ENCODE data around the gene SLC27A2. TPM values are rescaled to one million over a fixed set of nuclear protein-coding genes. Genes with fewer than 3 reads are reported as not detected.
"Not testable (repeated sequence)": the region's sequence is repeated elsewhere in the genome, so short reads cannot be mapped to it uniquely, and the experiment has no call there.

Gene SLC27A2
- total RNA-seq, 8 experiments from 2014 or later: 0.20 to 3.6 (median 1.6) TPM; not detected in 2

DNA sequence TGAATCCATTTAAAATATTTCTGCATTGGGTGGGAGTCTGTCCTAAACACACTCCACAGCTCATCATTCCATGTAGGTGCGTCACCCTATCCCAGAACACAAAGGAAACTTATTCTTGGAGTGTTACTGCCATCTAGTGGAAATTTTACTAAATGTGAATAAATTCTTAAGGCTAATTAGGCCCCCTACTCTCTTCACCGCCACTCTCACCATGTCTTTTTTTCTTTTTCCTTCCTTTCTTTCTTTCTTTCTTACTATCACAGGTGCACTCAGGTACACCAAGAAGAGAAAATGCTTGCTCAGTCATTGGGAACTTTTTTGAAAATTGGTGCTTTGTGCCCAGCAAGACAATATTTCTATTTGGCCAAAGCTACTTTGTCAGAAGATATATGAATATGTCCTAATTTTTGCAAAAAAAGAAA, 36.5 kb upstream of the SLC27A2 start:
- Histone ChIP-seq H3K27ac (no peak overlapping the region), H3K4me3 (no peak overlapping the region), H3K4me1 (replicated peaks in 1 of 2) (no peaks in the 10 kb centered on the region)
- ATAC-seq (replicated peaks in 6 of 8): peak; percentile 76 to 93 (median 85)
- in situ Hi-C loops (cut with MboI; ENCODE audit: low pct_unique_long_range_greater_than_20kb in 2 of 9, low sequenced_read_pairs in 9 of 9, unreplicated experiment in 9 of 9): loop anchor here in 6 of 9 experiments (10.0 to 25.0 kb wide), 4 partner anchors 271 to 1783 kb away; no protein-coding TSS in a partner anchor
- WGBS, 10 experiments: 0 to 42% (median 26%) methylated on average over 1 to 2 of the region's 2 CpGs; no CpG with 5 or more reads in 1 of the 10 experiments

DNA sequence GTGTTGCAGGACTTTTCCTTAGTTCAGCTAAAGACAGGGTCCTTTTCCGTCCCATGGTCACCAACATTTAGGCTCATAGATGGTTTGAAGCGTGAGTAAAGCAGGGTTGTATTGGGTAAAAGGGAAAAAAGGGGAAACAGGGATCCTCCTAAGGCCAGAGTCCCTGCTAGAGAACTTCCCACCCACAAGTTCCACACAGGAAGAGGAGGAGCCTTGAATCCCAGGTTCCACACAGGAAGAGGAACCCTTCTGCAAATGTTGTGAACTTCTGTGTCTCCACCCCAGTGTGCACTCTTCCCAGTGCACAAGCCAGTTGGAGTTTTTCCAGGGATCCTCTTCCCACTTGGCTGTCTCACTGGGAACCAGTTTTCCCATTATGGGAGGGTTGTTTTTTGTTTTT, 35.4 kb upstream of the SLC27A2 start:
- WGBS, 10 experiments: 67 to 100% (median 92%) methylated on average over 1 to 2 of the region's 2 CpGs; no CpG with 5 or more reads in 2 of the 10 experiments
- Histone ChIP-seq H3K4me3 (no peak overlapping the region), H3K27ac (no peak overlapping the region), H3K4me1 (replicated peaks in 1 of 2) (no peaks in the 10 kb centered on the region)
- in situ Hi-C loops (cut with MboI; ENCODE audit: low pct_unique_long_range_greater_than_20kb in 2 of 9, low sequenced_read_pairs in 9 of 9, unreplicated experiment in 9 of 9): loop anchor here in 6 of 9 experiments (10.0 to 25.0 kb wide), 4 partner anchors 272 to 1784 kb away; no protein-coding TSS in a partner anchor
- no peak for ATAC-seq (replicated peaks in 6 of 8)

DNA sequence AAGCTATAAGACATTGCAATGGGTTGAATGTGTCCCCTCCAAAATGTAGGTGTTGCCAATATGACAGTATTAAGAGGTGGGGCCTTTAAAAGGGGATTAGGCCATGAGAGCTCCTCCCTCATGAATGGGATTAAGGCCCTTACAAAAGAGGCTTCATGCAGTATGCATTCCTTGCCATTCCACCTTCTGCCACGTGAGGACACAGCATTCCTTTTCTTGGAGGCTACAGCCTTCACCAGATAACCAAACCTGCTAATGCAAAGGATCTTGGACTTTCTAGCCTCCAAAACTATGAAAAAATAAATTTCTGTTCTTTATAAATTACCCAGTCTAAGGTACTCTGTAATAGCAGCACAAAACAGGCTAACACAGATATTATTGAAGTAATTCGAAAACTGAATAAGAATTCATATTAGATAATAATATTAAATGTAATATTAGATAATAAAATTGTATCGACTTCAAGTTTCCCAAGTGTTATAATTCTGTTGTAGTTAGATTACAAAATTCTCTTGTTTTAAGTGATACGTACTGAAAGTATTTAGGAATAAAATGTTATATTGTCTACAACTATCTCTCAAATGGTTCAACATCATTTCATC, 33.5 kb upstream of the SLC27A2 start:
- ATAC-seq (replicated peaks in 6 of 8): peak in 6 of 8 experiments; percentile 32 to 91 (median 81)
- in situ Hi-C loops (cut with MboI; ENCODE audit: low pct_unique_long_range_greater_than_20kb in 2 of 9, low sequenced_read_pairs in 9 of 9, unreplicated experiment in 9 of 9): loop anchor here in 6 of 9 experiments (10.0 to 25.0 kb wide), 4 partner anchors 274 to 1786 kb away; no protein-coding TSS in a partner anchor
- Histone ChIP-seq H3K4me1 (replicated peaks in 1 of 2) (no peaks in the 10 kb centered on the region), H3K27ac (no peak overlapping the region), H3K4me3 (no peak overlapping the region)
- WGBS, 10 experiments: 0 to 100% (median 95%) methylated on average over 1 to 4 of the region's 4 CpGs

DNA sequence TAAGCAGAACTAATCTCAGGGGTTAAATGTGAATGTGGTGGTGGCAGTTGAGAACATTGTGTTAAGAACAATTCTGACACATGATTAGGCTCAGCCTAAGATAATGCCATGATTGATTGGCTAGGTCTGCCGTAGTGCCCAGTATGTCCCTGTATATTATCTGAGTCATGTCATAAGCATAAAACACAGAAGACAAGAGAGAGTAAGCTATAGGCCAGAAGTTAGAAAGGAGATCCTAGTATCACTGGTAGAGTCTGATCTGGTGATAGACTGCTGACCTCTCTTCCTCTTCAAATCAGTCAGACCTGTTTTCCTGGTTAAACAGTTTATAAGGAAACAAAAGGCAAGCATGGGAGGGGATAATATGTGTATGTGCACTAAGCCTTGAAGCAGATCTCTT, 32.9 kb upstream of the SLC27A2 start:
- 0 to 86% (median 59%) methylated on average over 1 of the region's 1 CpG; no CpG with 5 or more reads in 2 of the 10 experiments for WGBS, 10 experiments
- H3K27ac ChIP-seq: no peak overlapping the region
- ATAC-seq (replicated peaks in 6 of 8): peak in 1 of 8 experiments; percentile 31
- H3K4me3 ChIP-seq: no peak overlapping the region
- in situ Hi-C loops (cut with MboI; ENCODE audit: low pct_unique_long_range_greater_than_20kb in 2 of 9, low sequenced_read_pairs in 9 of 9, unreplicated experiment in 9 of 9): loop anchor here in 6 of 9 experiments (10.0 to 25.0 kb wide), 4 partner anchors 274 to 1787 kb away; no protein-coding TSS in a partner anchor
- no peaks in the 10 kb centered on the region for H3K4me1 ChIP-seq (replicated peaks in 1 of 2)

DNA sequence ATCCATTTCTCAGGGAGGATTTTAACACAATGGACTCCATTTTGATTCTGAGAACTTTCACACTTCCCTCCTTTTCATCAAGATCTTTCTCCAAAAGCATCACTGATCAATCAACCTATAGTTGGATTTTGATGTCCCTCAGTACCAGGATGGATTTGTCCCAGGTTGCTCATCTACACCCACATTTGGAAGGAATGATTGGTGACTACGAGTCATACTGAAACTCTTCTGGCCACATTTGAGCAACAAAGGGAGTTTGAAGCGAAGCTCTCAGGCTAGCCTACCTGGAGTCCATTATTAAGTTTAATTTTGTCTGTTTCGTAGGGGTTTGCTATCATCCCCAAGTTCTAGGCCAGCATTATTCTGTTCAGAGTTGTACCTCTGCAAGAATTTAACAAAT, 31.6 kb upstream of the SLC27A2 start:
- 59 to 100% (median 88%) methylated on average over 1 to 3 of the region's 3 CpGs; no CpG with 5 or more reads in 1 of the 10 experiments for WGBS, 10 experiments
- ATAC-seq (replicated peaks in 6 of 8): no peak
- H3K4me1 ChIP-seq (replicated peaks in 1 of 2): no peaks in the 10 kb centered on the region
- in situ Hi-C loops (cut with MboI; ENCODE audit: low pct_unique_long_range_greater_than_20kb in 2 of 9, low sequenced_read_pairs in 9 of 9, unreplicated experiment in 9 of 9): loop anchor here in 1 of 9 experiments (10.0 kb wide), 1 partner anchor 164 kb away; no protein-coding TSS in a partner anchor
- H3K4me3 ChIP-seq: no peak overlapping the region
- H3K27ac ChIP-seq: no peak overlapping the region

DNA sequence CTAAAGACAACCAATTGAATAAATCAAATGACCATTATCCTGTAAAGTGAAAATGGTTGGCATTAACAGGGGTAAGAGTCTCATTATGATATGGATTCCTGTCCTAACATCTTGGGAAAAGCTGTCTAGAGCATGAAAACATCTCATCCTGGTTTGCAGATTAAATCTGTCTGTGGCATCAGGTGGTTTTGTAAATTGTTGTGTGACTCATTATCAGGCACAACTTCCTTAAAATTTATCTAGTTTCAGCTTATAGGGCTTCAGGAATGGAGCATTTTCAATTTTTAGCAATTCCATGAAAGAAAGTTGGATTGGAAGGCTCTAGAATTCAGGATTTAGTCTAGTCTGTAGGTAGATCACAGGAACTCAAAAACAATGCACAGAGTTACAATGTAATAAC, 31.1 kb upstream of the SLC27A2 start:
- Histone ChIP-seq H3K27ac (no peak overlapping the region), H3K4me3 (no peak overlapping the region), H3K4me1 (replicated peaks in 1 of 2) (no peaks in the 10 kb centered on the region)
- no peak for ATAC-seq (replicated peaks in 6 of 8)
- in situ Hi-C loops (cut with MboI; ENCODE audit: low pct_unique_long_range_greater_than_20kb in 2 of 9, low sequenced_read_pairs in 9 of 9, unreplicated experiment in 9 of 9): loop anchor here in 1 of 9 experiments (10.0 kb wide), 1 partner anchor 164 kb away; no protein-coding TSS in a partner anchor

DNA sequence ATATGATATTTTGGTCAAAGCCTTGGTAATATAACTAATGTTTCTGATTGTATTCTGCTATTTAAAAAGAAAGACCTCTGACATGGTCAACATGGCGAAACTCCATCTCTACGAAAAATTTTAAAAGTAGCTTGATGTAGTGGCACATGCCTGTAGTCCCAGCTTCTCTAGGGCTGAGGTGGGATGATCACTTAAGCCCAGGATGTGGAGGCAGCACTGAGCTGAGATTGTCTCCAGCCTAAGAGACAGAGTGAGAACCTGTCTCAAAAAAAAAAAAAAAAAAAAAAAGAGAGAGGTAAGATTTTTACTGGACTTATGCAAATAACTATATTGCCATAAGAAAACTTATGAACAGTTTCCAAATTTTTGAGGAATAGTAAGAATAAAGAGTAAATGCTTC, 30.5 kb upstream of the SLC27A2 start:
- no peak overlapping the region for H3K27ac ChIP-seq
- no peak for ATAC-seq (replicated peaks in 6 of 8)
- in situ Hi-C loops (cut with MboI; ENCODE audit: low pct_unique_long_range_greater_than_20kb in 2 of 9, low sequenced_read_pairs in 9 of 9, unreplicated experiment in 9 of 9): loop anchor here in 1 of 9 experiments (10.0 kb wide), 1 partner anchor 163 kb away; no protein-coding TSS in a partner anchor
- H3K4me3 ChIP-seq: no peak overlapping the region
- no peaks in the 10 kb centered on the region for H3K4me1 ChIP-seq (replicated peaks in 1 of 2)
- WGBS, 10 experiments: 47 to 91% (median 88%) methylated on average over 2 of the region's 2 CpGs; no CpG with 5 or more reads in 3 of the 10 experiments

DNA sequence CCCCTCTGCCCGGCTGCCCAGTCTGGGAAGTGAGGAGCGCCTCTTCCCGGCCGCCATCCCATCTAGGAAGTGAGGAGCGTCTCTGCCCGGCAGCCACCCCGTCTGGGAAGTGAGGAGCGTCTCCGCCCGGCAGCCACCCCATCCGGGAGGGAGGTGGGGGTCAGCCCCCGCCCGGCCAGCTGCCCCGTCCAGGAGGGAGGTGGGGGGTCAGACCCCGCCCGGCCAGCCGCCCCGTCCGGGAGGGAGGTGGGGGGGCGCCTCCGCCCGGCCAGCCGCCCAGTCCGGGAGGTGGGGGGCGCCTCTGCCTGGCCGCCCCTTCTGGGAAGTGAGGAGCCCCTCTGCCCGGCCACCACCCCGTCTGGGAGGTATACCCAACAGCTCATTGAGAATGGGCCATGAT, 23.8 kb upstream of the SLC27A2 start:
- not testable (repeated sequence) for H3K27ac ChIP-seq; H3K4me3 ChIP-seq; ATAC-seq (replicated peaks in 6 of 8); H3K4me1 ChIP-seq (replicated peaks in 1 of 2)
- in situ Hi-C loops (cut with MboI; ENCODE audit: low pct_unique_long_range_greater_than_20kb in 2 of 9, low sequenced_read_pairs in 9 of 9, unreplicated experiment in 9 of 9): loop anchor here in 1 of 9 experiments (10.0 kb wide), 1 partner anchor 157 kb away; no protein-coding TSS in a partner anchor
- no CpG with 5 or more reads among the region's 28 CpGs for WGBS, 10 experiments

DNA sequence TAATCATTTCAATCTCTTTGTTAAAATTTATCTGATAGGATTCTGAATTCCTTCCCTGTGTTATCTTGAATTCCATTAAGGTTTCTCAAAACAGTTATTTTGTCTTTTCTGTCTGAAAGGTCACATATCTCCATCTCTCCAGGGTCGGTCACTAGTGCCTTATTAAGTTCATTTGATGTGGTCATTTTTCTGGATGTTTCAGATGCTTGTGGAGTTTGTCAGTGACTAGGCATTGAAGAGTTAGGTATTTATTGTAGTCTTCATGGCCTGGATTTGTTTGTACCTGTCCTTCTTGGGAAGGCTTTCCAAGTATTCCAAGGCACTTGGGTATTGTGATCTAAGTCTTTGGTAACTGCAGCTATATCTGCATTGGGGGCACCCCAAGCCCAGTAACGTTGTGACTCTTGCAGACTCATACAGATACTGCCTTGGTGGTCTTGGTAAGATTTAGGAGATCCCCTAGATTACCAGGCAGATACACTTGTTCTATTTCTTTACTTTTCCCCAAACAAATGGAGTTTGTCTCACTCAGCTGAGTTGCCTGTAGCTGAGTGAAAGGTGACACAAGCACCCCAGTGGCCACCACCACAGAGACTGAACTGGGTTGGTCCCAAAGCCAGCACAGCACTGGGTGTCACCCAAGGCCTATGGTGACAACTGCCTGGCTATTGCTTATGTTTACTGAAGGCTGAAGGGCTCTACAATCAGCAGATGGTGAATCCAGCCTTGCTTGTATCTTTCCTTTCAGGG, 18.9 kb upstream of the SLC27A2 start:
- Histone ChIP-seq H3K27ac (no peak overlapping the region), H3K4me1 (replicated peaks in 1 of 2) (no peaks in the 10 kb centered on the region), H3K4me3 (no peak overlapping the region)
- ATAC-seq (replicated peaks in 6 of 8): no peak
- 0 to 100% (median 64%) methylated on average over 1 to 2 of the region's 2 CpGs; no CpG with 5 or more reads in 2 of the 10 experiments for WGBS, 10 experiments
- in situ Hi-C loops (cut with MboI; ENCODE audit: low pct_unique_long_range_greater_than_20kb in 2 of 9, low sequenced_read_pairs in 9 of 9, unreplicated experiment in 9 of 9): no loop called here

DNA sequence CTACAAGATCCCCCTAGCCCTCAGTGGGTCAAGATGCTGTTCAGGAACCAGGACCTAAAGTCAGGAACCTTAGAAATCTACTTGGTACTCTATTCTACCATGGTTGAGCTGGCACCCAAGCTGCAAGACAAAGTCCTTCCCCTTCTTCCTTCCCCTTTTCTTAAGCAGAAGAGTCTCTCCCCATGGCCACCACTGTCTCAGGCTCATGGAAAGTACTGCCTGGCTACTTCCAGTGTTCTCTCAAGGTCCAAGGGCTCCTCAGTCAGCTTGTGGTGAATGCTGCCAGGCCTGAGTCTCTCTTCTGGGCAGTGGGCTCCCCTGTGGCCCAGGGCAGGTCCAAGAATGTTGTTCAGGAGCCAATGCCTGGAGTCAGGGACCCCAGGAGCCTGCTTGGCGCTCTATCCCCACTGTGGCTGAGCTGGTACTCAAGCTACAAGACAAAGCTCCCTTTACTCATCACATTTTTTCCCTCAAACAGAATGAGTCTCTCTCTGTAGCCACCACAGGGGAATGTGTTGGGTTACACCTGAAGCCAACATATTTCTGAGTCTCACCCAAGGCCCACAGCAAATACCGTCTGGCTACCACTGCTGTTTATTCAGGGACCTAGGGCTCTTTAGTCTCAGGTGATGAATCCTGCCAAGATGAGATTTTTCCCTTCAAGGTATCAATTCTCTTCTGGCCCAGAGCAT, 18.1 kb upstream of the SLC27A2 start:
- 43 to 100% (median 80%) methylated on average over 1 of the region's 2 CpGs; no CpG with 5 or more reads in 5 of the 10 experiments for WGBS, 10 experiments
- no peaks in the 10 kb centered on the region for H3K4me1 ChIP-seq (replicated peaks in 1 of 2)
- in situ Hi-C loops (cut with MboI; ENCODE audit: low pct_unique_long_range_greater_than_20kb in 2 of 9, low sequenced_read_pairs in 9 of 9, unreplicated experiment in 9 of 9): no loop called here
- ATAC-seq (replicated peaks in 6 of 8): no peak
- no peak overlapping the region for H3K27ac ChIP-seq
- H3K4me3 ChIP-seq: no peak overlapping the region

DNA sequence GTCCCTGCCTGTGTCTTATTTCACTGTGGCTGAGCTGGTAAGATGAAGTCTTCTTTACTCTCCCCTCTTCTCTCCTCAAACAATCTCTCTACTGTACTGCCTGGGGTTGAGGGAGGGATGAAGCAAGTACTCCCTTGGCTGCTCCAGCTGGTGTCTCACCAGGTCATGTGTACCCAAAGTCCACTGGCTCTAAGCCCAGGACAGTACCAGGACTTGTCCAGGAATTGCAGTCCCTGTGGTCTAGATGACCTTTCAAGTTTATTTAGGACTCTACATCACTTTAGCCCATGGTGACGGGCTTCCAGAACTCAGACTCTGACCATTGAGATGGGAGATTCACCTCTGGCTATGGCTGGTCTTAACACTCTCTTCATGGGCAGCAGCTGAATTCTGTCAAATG, 17.5 kb upstream of the SLC27A2 start:
- 80 to 100% (median 83%) methylated on average over 1 of the region's 1 CpG; no CpG with 5 or more reads in 6 of the 10 experiments for whole genome bisulfite sequencing, 10 experiments
- Histone ChIP-seq H3K4me1 (replicated peaks in 1 of 2) (no peaks in the 10 kb centered on the region), H3K27ac (no peak overlapping the region), H3K4me3 (no peak overlapping the region)
- in situ Hi-C loops (cut with MboI; ENCODE audit: low pct_unique_long_range_greater_than_20kb in 2 of 9, low sequenced_read_pairs in 9 of 9, unreplicated experiment in 9 of 9): no loop called here
- ATAC-seq (replicated peaks in 6 of 8): no peak

DNA sequence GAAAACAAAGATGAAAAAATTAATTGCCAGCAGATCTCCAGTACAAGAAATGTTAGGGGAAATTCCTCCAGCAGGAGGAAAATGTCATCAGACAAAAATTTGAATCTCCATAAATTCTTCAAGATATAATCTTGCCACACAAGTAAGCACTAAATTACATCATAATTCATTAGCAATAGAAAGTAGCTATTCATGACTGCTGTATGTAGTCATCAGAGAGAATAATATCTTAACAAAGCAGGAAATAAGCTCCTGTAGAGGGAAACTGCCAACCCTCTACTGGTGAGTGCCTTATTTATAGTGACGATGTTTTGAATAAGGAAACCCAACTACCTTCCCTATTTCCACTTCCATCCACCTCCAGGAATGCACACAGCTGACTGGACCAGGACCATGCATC, 15.8 kb upstream of the SLC27A2 start:
- ATAC-seq (replicated peaks in 6 of 8): peak in 5 of 8 experiments; percentile 41 to 98 (median 81)
- Histone ChIP-seq H3K4me3 (no peak overlapping the region), H3K27ac (no peak overlapping the region)

DNA sequence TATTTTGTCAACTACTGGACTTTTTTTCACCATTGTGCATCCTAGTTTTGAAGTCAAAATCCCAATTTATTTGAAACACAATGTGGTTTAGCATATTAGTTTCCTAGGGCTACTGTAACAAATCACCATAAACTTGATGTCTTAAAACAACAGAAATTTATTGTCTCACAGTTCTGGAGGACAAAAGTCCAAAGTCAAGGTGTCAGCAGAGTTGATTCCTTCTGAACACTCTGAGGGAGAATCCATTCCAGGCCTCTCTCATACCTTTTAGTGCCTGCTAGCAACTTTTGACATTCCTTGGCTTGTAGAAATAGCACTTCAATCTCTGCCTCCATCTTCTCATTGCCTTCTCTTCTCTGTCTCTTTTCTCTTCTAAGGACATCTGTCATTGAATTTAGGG, 14.9 kb upstream of the SLC27A2 start:
- in situ Hi-C loops (cut with MboI; ENCODE audit: low pct_unique_long_range_greater_than_20kb in 2 of 9, low sequenced_read_pairs in 9 of 9, unreplicated experiment in 9 of 9): no loop called here
- Histone ChIP-seq H3K4me1 (replicated peaks in 1 of 2) (no peaks in the 10 kb centered on the region), H3K4me3 (no peak overlapping the region), H3K27ac (no peak overlapping the region)
- no peak for ATAC-seq (replicated peaks in 6 of 8)

More for the DNA sequence above, 15.8 kb upstream of the SLC27A2 start:
- in situ Hi-C loops (cut with MboI; ENCODE audit: low pct_unique_long_range_greater_than_20kb in 2 of 9, low sequenced_read_pairs in 9 of 9, unreplicated experiment in 9 of 9): no loop called here
- WGBS, 10 experiments: 0 to 86% (median 33%) methylated on average over 1 of the region's 1 CpG; no CpG with 5 or more reads in 7 of the 10 experiments
- H3K4me1 ChIP-seq (replicated peaks in 1 of 2): no peaks in the 10 kb centered on the region
